ENCODE results near the gene GNAT1.

GRCh38 chr3:50174517-50174895, 16.9 kb upstream of the GNAT1 start:
- no peak for TF ChIP-seq ZNF512B (CRISPR knock-in tag; IDR thresholded peaks at IDR 0.05; ENCODE audit: borderline replicate concordance)
- no peak for TF ChIP-seq AGO2 (optimal IDR thresholded peaks at IDR 0.05; ENCODE audit: low read depth, low read length)
- no peak for TF ChIP-seq KDM3A (CRISPR knock-in tag; IDR thresholded peaks at IDR 0.05; ENCODE audit: low read depth)
- TF ChIP-seq PHF8 (CRISPR knock-in tag; IDR thresholded peaks at IDR 0.05): no peak
- no peak for TF ChIP-seq PPARG (CRISPR knock-in tag; conservative IDR thresholded peaks at IDR 0.05)
- no peak for TF ChIP-seq FOXM1 (CRISPR knock-in tag; IDR thresholded peaks at IDR 0.05)
- TF ChIP-seq GABPB1 (CRISPR knock-in tag; IDR thresholded peaks at IDR 0.05): no peak
- no peak for TF ChIP-seq CCAR2 (optimal IDR thresholded peaks at IDR 0.05; ENCODE audit: low read depth, low read length)
- no peak for TF ChIP-seq FOSL1 (CRISPR knock-in tag; IDR thresholded peaks at IDR 0.05; ENCODE audit: borderline replicate concordance)
- no peak for TF ChIP-seq ZNF780A (CRISPR knock-in tag; IDR thresholded peaks at IDR 0.05)
- no peak for TF ChIP-seq RARG (CRISPR knock-in tag; IDR thresholded peaks at IDR 0.05; ENCODE audit: low read depth)

Data from HepG2 (cell line).